ENCODE measurements around the gene CYTH1.

GRCh38 chr17:78659546-78659945 lies 122.5 kb downstream of the CYTH1 start:
- no peak for TF ChIP-seq POLR2AphosphoS5 (IDR thresholded peaks at IDR 0.05)
- TF ChIP-seq CTCF (IDR thresholded peaks at IDR 0.05): no peak
- no peak for TF ChIP-seq POLR2A (IDR thresholded peaks at IDR 0.05)

Data from upper lobe of left lung (tissue), 4 donors.